Tibial nerve (tissue), 4 donors: ENCODE results near the gene BMP7. TPM values are rescaled to one million over a fixed set of nuclear protein-coding genes. Genes with fewer than 3 reads are reported as not detected.
A peak's percentile ranks its signal among the peaks of the same experiment; 100 is the strongest.

Experiments
- DNase-seq, 2 donors: peaks; one replicate each; pipeline ENCODE4 v3.0.0-alpha.2; 2019; ENCODE audit warnings: low spot score in 2 of 2
- H3K27ac ChIP-seq, 4 donors: fragments of 200-600 bp; sonication (generic) in 3 of 4; one replicate each; pipeline ENCODE4 v1.5.1; 2017 to 2019; ENCODE audit warnings: mild to moderate bottlenecking in 1 of 4
- H3K27me3 ChIP-seq, 2 donors: fragments of 200-600 bp; sonication (generic) in 1 of 2; one replicate each; pipeline versions ENCODE4 v1.5.1 to v1.6.0; 2017 to 2019
- H3K36me3 ChIP-seq, 3 donors: fragments of 200-600 bp; sonication (generic); one replicate each; pipeline ENCODE4 v1.5.1; 2018 to 2019
- H3K4me1 ChIP-seq, 4 donors: fragments of 200-600 bp; sonication (generic) in 3 of 4; one replicate each; pipeline ENCODE4 v1.5.1; 2017 to 2019
- H3K4me3 ChIP-seq, 4 donors: fragments of 200-600 bp; sonication (generic) in 3 of 4; one replicate each; pipeline ENCODE4 v1.5.1; 2017 to 2019; ENCODE audit warnings: mild to moderate bottlenecking in 1 of 4, moderate library complexity in 1 of 4
- H3K9me3 ChIP-seq, 4 donors: fragments of 200-600 bp; sonication (generic) in 3 of 4; one replicate each; pipeline ENCODE4 v1.5.1; 2017 to 2019
- CTCF ChIP-seq, 5 experiments: fragments of 200-600 bp in 3 of 5; fragments of 450-650 bp in 2 of 5; sonication (generic) in 3 of 5; IDR thresholded peaks; one replicate each; pipeline ENCODE4 v1.5.1; 2016 to 2019; ENCODE audit warnings: antibody characterized with exemption in 5 of 5, mild to moderate bottlenecking in 3 of 5, moderate library complexity in 2 of 5
- EP300 ChIP-seq, 2 donors: sonication (generic); formaldehyde crosslinking; IDR thresholded peaks; one replicate each; pipeline ENCODE4 v1.6.1; 2017; ENCODE audit warnings: antibody characterized with exemption in 2 of 2, mild to moderate bottlenecking in 1 of 2
- POLR2A ChIP-seq, 2 donors: fragments of 450-650 bp; IDR thresholded peaks; one replicate each; pipeline ENCODE4 v1.6.1; 2017; ENCODE audit warnings: antibody characterized with exemption in 2 of 2, mild to moderate bottlenecking in 2 of 2, moderate library complexity in 2 of 2
- WGBS, 2 donors: methylation state at CpG; one replicate each; pipeline ENCODE4 v1.1.5; 2018; 5-methylcytosine and 5-hydroxymethylcytosine counted together
- total RNA-seq, 4 donors: library from RNA; depleted of rRNA; stranded (reverse); fragments of >200 nt; gene quantifications; one replicate each; pipeline ENCODE4 v1.1.0, GENCODE V29; 2016

The BMP7 gene
- total RNA-seq, 4 donors from 2014 or later, result 11.7 to 14.2 (median 13.4) TPM

DNA sequence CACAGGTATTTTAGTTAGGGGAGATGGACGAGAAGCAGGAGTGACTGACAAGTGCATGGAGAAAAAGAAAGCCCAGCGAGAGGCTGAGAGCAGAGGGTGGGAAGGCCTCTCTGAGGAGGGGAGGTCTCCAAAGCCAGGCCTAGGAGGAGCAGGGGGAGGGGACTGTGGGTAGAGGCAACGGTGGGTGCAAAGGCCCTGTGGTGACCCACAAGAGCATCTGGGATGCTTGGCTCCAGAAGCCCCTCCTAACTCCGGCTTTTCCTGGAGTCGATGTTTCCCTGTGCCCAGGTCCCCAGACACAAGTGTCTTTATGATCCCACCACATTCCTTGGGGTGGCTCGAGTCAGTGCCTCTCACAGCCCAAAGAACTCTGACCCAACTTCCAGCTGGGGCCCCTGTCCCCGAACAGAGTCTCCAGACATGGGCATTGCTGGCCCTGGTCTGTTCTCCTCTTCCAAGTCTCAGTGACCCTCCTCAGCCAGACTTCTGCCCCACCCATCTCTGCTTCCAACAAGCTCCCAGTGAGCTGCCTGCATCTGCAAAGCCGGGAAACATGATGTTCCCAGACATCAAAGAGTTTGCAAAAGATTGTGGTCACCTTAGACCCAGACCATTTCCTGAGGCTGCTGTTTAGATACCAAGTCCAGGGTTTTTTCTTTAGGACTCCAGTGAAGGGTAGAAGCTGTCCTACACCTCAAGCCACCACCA is 11.1 kb upstream of the BMP7 start:
- Histone ChIP-seq H3K9me3 (no peaks in the 10 kb centered on the region), H3K4me1 (peaks cover 0 to 21% (median 0%) of the 10 kb centered on the region in 4 donors), H3K27me3 (no peaks in the 10 kb centered on the region), H3K4me3 (no peak overlapping the region), H3K36me3 (no peaks in the 10 kb centered on the region), H3K27ac (peak overlapping the region in 1 of 4 donors; percentile 33)
- TF ChIP-seq CTCF (IDR thresholded peaks at IDR 0.05) (no peak), EP300 (IDR thresholded peaks at IDR 0.05) (no peak), POLR2A (IDR thresholded peaks at IDR 0.05) (no peak)
- no peak for DNase-seq
- WGBS, 2 donors, result 52 to 66% methylated on average over 8 of the region's 8 CpGs

DNA sequence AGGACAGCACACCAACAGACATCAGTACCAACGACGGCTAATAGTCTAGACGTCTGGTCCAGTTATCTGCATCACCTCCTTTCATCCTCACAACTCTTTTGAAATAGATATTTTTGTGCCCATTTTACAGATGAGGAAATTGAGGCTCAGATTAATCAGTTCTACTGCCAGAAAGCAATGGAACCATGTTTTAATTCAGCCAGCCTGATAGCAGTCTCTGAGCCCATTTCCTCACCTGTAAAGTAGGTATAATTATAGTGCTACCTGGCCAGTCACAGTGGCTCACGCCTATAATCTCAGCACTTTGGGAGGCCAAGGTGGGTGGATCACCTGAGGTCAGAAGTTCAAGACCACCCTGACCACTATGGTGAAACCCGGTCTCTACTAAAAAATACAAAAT is 9.8 kb upstream of the BMP7 start:
- Histone ChIP-seq H3K4me1 (peaks cover 0 to 12% (median 0%) of the 10 kb centered on the region in 4 donors), H3K36me3 (no peaks in the 10 kb centered on the region), H3K27ac (no peak overlapping the region), H3K27me3 (no peaks in the 10 kb centered on the region), H3K4me3 (no peak overlapping the region), H3K9me3 (no peaks in the 10 kb centered on the region)
- no peak for TF ChIP-seq POLR2A (IDR thresholded peaks at IDR 0.05)
- TF ChIP-seq EP300 (IDR thresholded peaks at IDR 0.05), result no peak
- no peak for TF ChIP-seq CTCF (IDR thresholded peaks at IDR 0.05)
- WGBS, 2 donors, result 80 to 86% methylated on average over 5 of the region's 5 CpGs
- no peak for DNase-seq

DNA sequence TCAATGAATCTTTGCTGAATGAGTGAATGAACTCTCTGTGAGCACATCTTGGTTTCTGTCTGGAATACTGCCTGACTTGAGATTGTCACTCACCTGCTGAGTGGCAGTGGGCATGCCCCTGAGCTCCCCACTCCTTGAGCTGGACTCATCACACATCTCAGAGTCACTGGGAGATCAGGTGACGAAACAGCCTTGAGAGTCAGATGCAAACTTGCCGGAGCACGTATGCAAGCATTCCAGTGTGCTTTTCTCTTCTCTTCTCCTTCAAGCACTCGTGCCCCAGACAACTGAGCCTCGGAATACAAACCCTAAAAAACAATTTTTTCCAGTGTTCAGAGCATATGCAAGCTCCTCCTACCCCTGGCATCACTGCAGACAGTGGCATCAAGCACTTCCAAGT is 9.4 kb upstream of the BMP7 start:
- no peak overlapping the region for H3K4me3 ChIP-seq
- no peaks in the 10 kb centered on the region for H3K36me3 ChIP-seq
- 72 to 73% methylated on average over 5 of the region's 5 CpGs for WGBS, 2 donors
- no peaks in the 10 kb centered on the region for H3K9me3 ChIP-seq
- TF ChIP-seq POLR2A (IDR thresholded peaks at IDR 0.05) (no peak), CTCF (IDR thresholded peaks at IDR 0.05) (no peak), EP300 (IDR thresholded peaks at IDR 0.05) (no peak)
- H3K27me3 ChIP-seq, result no peaks in the 10 kb centered on the region
- H3K27ac ChIP-seq, result no peak overlapping the region
- peaks cover 0 to 12% (median 0%) of the 10 kb centered on the region in 4 donors for H3K4me1 ChIP-seq
- DNase-seq, result no peak

DNA sequence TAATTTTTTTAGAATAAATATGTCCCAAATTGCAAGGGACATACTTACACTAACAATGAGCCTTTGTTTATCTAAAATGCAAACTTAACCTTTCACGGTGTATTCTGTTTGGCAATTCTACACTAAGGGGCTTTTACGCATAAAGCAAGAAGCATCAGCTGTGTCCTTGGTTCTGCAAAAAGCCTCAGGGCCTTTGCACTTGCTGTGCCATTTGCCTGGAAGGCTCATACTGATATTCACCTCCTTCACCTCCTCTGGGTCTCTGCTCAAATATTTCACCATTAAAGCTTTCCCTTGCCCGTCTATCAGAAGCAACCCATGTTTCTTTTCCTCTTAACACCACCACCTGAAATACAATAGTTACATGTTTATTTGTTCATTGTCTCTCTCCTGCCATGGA is 8.9 kb upstream of the BMP7 start:
- TF ChIP-seq CTCF (IDR thresholded peaks at IDR 0.05), result no peak
- TF ChIP-seq EP300 (IDR thresholded peaks at IDR 0.05), result no peak
- no peak for TF ChIP-seq POLR2A (IDR thresholded peaks at IDR 0.05)
- WGBS, 2 donors, result 58 to 77% methylated on average over 3 of the region's 3 CpGs
- H3K36me3 ChIP-seq, result no peaks in the 10 kb centered on the region
- no peak overlapping the region for H3K27ac ChIP-seq
- H3K9me3 ChIP-seq, result no peaks in the 10 kb centered on the region
- DNase-seq, result no peak
- no peak overlapping the region for H3K4me3 ChIP-seq
- H3K27me3 ChIP-seq, result no peaks in the 10 kb centered on the region
- peaks cover 0 to 12% (median 0%) of the 10 kb centered on the region in 4 donors for H3K4me1 ChIP-seq

GRCh38 chr20:57274846-57275245 is 8.4 kb upstream of the BMP7 start:
- peaks cover 0 to 12% (median 0%) of the 10 kb centered on the region in 4 donors for H3K4me1 ChIP-seq
- WGBS, 2 donors, result 67 to 72% methylated on average over 4 of the region's 4 CpGs
- no peaks in the 10 kb centered on the region for H3K36me3 ChIP-seq
- DNase-seq, result no peak
- no peaks in the 10 kb centered on the region for H3K27me3 ChIP-seq
- no peak overlapping the region for H3K4me3 ChIP-seq
- TF ChIP-seq POLR2A (IDR thresholded peaks at IDR 0.05) (no peak), EP300 (IDR thresholded peaks at IDR 0.05) (no peak), CTCF (IDR thresholded peaks at IDR 0.05) (no peak)
- no peak overlapping the region for H3K27ac ChIP-seq
- no peaks in the 10 kb centered on the region for H3K9me3 ChIP-seq
